NAMALWA (cell line): Measurements from ENCODE around the gene IQGAP1.
"Not testable (repeated sequence)": the region's sequence is repeated elsewhere in the genome, so short reads cannot be mapped to it uniquely, and the experiment has no call there.

Source experiments
- DNase-seq: peaks from one replicate; pipeline ENCODE4 v3.0.0-alpha.2; 2015; ENCODE audit warnings: low spot score

Gene IQGAP1

DNA sequence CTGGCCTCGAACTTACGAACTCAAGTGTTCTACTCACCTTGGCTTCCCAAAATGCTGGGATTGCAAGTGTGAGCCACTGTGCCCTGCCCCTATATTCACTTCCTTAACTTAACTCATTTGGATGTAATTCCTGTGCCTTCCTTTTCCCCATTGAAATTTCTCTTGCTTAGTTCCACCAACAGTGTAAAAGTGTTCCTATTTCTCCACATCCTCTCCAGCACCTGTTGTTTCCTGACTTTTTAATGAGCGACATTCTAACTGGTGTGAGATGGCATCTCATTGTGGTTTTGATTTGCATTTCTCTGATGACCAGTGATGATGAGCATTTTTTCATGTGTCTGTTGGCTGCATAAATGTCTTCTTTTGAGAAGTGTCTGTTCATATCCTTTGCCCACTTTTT, 21.5 kb downstream of the IQGAP1 start:
- DNase-seq, result not testable (repeated sequence)

DNA sequence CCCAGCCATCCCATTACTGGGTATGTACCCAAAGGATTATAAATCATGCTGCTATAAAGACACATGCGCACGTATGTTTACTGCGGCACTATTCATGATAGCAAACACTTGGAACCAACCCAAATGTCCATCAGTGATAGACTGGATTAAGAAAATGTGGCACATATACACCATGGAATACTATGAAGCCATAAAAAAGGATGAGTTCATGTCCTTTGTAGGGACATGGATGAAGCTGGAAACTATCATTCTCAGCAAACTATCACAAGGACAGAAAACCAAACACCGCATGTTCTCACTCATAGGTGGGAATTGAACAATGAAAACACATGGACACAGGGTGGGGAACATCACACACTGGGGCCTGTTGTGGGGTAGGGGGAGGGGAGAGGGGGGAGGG, 22.3 kb downstream of the IQGAP1 start:
- not testable (repeated sequence) for DNase-seq

DNA sequence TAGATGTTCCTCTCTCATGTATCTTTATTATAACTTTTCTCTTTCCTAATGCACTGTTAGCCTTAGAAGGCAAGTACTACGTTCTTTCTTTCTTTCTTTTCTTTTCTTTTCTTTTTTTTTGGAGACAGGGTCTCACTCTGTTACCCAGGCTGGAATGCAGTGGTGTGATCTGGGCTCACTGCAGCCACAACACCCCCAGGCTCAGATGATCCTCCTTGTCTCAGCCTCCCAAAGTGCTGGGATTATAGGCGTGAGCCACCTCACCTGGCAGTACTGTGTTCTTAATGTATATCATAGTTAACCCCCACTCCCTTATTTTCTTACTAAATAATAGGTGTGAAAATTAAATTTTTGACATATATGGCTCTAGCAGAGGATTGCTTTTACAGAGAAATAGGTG, 23.1 kb downstream of the IQGAP1 start:
- DNase-seq, result no peak

DNA sequence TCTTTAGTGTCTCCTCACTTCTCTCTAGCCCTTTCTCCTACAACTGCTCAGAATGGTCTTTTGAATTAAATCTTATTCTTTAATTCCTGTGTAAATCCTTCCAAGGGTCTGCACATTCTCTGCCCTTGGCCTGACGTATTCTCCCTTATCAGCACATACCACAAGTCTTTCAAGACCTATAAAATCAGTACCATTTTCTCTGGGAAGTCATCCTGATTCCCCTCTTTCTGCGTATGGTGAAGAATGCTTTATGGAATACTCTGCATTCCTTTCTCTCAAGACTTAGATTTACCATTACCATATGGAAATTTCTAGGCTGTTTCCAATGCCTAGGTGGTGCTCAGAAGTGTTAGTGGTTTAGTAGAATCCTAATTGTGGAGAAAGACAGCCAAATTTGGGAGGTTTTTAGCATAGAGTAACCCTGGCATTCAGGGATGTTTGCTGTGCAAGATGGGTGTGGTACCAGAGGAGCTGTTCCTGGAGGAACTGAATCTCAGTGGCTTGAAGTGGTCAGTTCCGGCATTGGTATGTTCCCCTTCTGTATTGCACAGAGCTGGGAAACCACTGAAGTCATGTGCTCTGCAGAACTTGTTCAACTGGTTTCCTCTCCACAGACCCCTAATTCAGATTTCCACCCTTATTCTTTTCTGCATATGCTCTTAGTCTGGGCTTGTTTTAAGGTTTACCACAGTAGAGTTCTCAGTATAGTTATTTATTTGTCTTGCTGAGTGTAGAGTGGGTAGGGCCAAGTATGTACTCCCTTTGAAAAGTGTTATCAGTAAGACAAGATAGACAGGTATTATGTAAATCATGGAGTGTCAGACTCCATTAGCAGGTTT, 24.5 kb downstream of the IQGAP1 start:
- no peak for DNase-seq

DNA sequence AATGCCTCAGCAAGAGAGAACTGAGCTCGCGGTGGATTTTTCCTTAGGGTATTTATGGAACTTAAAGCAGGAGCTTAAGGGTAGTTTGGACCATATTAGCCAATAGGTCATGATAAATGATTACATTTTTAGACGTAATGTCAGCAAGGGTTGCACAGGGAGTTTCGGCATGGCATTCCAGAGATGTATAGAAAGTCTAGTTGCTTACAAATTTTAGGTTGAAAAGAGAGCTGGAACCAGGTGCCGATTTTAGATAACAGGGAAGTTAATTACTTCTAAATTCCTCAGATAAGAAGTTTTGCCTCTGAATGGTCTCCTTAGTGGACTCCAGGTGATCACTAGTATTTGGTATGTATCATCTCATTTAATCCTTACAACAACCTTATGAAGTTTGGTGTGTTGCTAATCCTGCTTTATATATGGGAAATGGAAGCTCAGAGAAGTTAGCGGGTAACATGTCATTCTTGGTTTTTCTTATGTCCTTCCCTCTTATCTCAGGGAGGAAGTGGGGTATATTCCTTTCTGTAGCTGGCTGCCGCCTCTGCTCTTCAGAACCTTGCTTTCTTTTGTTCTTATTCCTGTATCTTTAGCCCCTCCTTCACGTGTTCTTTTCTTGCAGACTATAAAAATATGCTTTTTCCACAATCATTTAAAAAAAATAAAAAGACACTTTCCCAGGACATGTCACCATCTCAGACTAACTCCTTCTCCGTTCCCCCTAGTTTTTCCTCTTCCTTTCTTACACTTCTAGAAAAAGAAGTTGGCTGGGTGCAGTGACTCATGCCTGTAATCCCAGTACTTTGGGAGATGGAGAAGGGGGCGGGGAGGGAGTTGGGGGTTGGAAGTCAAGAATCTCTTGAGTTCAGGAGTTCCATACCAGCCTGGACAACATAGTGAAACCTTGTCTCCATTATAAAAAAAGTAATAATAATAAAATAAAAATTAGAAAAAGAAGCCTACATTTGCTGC, 25.7 kb downstream of the IQGAP1 start:
- no peak for DNase-seq

DNA sequence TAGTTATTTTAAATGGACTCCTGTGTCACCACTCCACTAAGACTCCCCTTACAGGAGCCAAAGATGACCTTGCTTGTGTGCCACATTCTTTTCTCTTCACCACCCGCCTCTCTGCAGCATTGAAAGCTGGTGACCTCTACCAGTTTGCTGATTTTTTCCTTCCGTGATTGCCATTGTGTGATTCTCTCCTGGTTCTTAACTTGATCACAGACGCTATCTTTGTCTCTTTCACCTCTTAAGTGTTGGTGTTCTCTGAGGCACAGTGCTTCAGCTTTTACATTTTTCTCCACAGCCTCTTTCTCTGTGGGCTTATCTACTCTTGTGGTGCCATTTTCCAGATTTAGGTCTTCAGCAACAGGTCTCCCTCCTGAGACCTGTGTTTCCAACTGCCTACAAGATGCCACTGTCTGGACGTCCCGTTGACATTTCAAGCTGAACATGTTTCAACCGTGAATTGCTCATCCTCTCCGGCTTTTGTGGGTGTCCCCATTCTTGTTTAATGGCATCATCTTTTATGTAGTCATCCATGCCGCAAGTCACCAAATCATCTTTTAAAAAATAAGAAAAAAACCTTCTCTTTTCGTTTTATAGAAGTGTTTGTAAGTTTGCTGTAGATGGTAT, 26.5 kb downstream of the IQGAP1 start:
- no peak for DNase-seq

DNA sequence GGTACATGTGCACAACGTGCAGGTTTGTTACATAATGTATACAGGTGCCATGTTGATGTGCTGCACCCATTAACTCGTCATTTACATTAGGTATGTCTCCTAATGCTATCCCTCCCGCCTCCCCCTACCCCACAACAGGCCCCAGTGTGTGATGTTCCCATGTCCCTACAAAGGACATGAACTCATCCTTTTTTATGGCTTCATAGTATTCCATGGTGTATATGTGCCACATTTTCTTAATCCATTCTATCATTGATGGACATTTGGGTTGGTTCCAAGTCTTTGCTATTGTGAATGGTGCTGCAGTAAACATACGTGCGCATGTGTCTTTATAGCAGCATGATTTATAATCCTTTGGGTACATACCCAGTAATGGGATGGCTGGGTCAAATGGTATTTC, 28.0 kb downstream of the IQGAP1 start:
- DNase-seq, result not testable (repeated sequence)

DNA sequence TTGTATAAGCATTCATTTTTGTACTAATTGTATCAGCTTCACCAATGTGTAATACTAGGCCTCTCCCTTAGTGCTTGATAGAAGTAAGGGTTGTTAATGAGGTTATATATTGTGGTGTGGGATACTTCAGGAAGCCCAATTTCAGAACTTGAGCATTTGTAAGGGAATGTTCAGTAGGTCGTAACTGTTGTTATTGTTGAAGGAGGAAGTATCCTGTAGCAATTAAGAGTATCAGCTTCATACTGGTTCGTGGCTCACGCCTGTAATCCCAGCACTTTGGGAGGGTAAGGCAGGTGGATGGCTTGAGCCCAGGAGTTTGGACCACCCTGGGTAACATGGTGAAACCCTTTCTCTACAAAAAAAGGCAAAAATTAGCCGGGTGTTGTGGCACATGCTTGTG, 30.6 kb downstream of the IQGAP1 start:
- DNase-seq, result no peak

DNA sequence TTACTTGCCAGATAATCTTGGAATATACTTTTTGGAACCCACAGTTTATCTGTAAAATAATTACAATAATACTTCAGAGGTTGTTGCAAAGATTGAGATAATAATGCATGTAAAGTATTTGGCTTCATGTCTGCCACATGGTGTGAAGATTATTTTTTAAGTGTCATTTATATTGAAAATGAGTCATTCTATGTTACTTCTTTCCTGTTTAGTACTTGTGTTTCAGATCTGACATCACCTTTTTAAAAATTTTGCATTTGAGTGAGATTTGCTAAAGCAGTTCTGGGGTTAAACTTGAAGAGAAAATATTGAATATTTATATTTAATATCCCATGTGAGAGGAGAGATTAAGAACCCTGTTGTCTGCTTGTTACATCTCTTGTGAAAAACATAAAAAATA, 31.2 kb downstream of the IQGAP1 start:
- no peak for DNase-seq

DNA sequence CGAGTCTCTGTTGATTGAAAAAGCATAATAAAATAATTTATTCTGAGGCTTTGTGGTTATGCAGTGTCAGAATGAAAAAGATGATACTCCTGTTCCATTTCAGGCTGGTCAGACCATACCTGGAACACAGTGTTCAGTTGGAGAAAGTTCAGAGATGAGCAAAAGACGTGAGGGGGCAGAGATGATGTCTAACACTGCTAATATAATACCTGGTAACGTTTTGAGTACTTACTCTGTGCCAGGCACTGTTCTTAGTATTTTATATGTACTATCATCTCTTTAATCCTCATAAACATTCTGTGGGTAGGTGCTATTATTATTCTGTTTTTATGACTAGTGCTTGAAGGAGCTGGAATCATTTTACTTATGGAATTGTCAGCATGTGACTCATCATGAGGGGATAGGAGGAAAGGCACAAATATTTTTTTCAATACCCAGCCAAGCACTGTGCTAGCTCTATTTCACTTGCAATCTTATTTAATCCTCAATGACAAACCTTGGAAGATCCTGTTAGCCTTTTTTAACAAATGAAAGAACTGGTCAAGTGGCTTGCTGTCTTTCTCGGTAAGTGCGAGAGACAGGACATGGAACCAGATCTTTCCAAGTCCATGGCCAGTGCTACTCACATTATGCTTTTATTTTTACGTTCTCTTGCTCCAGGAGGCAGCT, 31.8 kb downstream of the IQGAP1 start:
- no peak for DNase-seq

DNA sequence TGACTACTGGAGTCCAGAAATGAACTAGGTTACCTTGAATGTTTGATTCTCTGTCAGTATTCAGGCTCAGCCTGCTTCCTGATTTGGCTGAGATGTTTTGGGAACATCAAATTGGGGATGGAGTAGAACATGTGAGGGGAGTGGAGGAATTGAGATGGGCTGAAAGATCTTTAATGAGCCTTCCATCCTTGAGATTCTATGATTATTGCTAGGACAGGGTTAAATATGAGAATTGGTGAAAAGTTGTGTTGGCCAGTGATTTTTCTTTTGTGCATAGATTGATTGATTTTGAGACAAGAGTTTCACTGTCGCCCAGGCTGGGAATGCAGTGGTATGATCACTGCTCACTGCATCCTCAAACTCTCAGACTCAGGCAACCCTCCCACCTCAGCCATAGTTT, 32.4 kb downstream of the IQGAP1 start:
- no peak for DNase-seq

DNA sequence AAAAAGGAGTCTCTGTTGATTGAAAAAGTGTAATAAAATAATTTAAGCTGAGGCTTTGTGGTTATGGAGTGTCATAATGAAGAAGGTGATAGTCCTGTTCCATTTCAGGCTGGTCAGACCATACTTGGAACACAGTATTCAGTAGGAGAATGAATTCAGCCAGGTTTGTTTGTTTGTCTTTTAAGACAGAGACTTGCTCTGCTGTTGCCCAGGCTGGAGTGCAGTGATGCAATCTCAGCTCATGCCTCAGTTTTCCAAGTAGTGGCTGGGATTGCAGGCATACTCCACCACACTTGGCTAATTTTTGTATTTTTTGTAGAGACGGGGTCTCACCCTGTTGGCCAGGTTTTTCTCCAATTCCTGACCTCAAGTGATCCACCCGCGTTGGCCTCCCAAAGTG, 33.5 kb downstream of the IQGAP1 start:
- no peak for DNase-seq

DNA sequence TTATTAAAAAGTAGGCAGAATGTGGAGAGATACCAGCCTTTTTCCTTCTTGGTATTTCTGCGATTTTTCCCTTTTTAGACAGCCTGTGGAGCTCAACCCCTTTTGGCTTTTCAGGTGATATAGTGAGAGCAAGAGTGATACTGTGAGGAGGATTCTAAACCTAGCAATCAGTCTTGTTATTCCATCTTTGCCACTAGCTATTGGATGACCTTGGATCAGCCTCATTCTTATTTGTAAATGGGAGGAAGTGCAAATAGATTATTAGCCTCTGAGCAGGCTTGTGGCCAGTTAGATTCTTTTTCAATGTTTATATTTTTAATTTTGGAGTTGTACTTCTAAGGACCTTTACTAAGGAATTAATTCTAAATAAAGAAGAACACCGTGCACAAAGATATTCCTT, 34.0 kb downstream of the IQGAP1 start:
- DNase-seq, result no peak

DNA sequence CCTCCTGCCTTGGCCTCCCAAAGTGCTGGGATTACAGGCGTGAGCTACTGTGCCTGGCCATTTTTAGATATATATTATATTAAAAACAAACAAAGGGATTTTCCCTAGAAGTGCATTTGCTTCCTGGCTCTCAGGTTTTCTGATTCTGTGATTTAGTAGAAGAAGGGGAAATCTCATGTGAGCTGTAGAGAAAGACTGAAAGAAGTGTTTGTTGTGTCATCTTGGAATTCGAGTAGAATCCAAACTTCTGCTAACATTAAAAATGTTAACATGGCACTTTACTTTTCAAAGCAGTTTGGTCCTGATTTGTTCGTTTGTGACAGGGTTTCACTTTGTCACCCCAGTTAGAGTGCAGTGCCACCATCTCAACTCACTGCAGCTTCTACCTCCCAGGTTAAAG, 34.9 kb downstream of the IQGAP1 start:
- no peak for DNase-seq

DNA sequence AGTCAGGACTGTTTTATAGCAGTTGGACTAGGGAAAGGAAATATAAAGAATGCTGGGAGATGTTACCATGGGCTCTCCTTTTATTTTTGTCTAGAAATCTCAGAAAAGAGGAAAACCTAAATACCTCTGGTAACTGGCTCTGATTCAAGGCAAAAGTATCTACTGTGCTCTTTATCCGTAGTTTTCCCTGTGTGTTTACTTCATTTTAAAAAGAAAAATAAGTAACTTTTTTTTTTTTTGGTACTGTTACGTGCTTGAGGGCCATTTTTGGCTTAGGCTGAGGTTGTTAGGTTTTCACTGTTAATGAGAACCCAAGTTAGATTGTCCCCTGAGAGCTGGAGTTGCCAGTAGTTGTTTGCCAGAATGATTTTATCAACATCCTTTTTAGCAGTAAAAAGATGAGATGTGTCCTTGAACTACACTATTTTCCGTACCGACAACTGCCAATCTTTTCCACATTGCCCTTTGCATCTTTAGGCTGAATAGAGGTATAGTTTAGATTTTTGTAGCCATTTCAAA, 35.8 kb downstream of the IQGAP1 start:
- DNase-seq, result no peak

DNA sequence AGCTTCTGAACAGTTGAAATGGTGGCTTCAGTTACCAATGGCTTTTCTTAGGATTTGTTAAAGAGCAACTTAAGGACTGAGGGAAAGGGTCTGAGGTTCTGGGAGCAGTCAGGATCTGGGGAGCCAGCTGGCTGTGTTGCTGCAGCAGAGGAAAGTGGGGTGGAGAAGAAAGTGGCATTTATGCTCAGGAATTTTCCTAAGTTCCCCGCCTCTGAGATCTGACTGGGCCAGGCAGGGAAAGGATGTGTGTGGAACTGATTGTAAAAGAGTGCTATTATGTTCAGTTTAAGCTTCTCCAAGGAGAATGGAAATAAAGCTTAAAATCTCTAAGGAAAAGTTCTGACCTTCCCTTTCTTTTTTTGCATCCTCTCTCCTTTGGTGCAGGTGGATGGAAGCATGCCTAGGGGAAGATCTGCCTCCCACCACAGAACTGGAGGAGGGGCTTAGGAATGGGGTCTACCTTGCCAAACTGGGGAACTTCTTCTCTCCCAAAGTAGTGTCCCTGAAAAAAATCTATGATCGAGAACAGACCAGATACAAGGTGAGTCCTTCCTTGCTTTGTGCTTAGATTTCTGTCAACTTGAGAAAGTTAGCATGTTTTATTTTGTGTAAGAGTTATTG, 37.8 kb downstream of the IQGAP1 start:
- DNase-seq, result no peak

DNA sequence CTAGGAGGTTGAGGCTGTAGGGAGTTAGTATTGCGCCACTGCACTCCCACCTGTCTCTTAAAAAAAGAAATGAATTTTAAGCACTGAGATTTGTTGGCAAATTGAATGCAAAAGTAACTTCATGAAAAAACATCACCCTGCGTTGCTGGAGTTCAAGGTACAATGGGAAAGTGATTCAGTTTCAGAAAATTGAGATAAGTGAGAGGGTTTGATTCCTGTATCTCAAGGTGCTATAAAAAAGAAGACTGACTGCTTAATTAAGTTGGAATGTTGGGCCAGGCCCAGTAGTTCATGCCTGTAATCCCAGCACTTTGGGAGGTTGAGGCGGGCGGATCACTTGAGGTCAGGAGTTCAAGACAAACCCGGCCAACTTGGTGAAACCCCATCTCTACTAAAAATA, 39.1 kb downstream of the IQGAP1 start:
- no peak for DNase-seq

DNA sequence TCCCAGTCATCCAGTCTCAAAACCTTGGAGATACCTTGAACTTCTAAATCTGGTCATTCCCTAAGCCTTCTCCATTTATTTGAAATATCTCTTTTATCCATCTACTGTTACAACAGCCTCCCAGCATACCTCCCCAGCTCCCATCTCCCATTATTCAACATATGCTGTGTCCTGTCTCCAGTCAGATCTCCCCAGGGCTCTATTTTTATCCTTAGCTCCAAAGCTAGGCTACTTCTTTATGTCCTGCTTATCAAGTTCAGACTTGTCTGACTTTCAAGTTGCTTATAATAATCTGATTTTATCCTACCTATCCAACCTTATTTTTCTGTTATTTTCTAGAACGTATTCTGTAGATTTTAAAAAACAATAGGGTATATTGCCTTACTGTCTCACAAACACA, 44.2 kb downstream of the IQGAP1 start:
- DNase-seq, result no peak

DNA sequence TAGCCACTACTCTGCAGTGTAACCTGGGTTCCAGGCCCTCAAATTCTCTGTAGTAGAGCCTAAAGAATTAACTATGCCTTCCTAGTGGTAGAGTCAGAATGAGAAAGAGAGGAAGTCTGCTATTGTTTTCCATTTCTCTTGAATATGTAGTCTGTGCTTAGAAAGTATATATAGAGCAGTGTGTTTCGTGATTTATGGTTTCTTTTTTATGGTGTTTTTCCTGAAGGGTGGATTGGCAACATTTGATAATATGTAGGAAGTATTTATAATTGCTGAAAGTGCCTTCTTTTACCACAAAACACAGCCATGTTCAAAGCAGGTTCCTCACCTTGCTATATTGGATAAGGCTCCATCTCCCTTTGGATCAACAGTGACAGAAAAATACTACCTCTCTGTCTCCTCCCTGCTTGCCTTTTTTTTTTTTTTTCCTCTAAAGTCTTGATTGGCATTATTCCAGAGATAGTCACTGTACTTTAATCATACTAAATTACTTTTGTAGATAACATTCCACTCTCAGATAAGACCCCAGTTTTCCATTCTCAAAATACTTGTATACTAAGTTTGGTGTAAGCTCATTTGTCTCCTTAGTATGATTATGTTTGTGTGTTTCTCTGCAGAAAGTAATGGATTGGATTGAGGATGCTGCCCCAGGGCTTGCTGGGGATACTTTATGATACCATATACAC, 47.8 kb downstream of the IQGAP1 start:
- DNase-seq, result no peak

DNA sequence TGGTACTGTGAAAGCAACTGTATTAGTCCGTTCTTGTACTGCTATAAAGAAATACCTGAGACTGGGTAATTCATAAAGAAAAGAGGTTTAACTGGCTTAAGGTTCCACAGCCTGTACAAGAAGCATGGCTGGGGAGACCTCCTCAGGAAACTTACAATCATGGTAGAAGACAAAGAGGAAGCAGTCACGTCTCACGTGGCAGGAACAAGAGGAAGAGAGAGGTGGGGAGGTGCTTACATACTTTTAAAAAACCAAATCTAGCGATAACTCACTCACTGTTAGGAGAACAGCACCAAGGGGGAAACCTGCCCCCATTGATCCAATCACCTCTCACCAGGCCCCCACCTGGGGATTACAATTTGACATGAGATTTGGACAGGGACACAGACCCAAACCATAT, 48.9 kb downstream of the IQGAP1 start:
- no peak for DNase-seq

DNA sequence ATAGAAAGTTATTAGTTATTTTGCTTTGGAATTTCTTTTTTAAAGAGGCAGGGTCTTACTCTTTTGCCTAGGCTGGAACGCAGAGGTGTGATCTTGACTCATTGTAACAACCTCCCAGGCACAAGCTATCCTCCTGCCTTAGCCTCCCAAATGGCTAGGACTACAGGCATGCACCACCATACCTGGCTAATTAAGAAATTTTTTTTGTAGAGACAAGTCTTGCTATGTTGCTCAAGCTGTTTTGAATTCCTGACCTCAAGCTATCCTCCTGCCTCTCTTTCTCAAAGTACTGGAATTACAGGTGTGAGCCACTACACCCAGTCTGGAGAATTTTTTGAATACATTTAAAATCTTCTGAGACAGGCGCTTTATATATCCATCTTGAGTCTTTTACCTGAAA, 49.5 kb downstream of the IQGAP1 start:
- DNase-seq, result no peak
